ENCODE measurements around the gene MAVS. TPM values are rescaled to one million over a fixed set of nuclear protein-coding genes. Genes with fewer than 3 reads are reported as not detected.

The MAVS gene
- total RNA-seq, 1 donor from 2014 or later = 38.3 TPM

- Mint-ChIP-seq H3K27ac (no peak overlapping the region), H3K4me1 (peaks cover 16% of the 10 kb centered on the region), H3K9me3 (no peaks in the 10 kb centered on the region), H3K4me3 (no peak overlapping the region), H3K27me3 (ENCODE audit: low read depth) (no peaks in the 10 kb centered on the region), H3K36me3 (peaks cover 13% of the 10 kb centered on the region)
- no peak for DNase-seq (ENCODE audit: low spot score in 2 of 2, unreplicated experiment in 2 of 2)
- TF ChIP-seq CTCF (IDR thresholded peaks at IDR 0.05; ENCODE audit: unreplicated experiment) = no peak
These were observed 39.1 kb downstream of the MAVS start for GRCh38 chr20:3885715-3886114.

- TF ChIP-seq CTCF (IDR thresholded peaks at IDR 0.05; ENCODE audit: unreplicated experiment) = no peak
- Mint-ChIP-seq H3K27ac (peak overlapping the region; percentile 92), H3K4me3 (peak overlapping the region; percentile 94), H3K36me3 (peaks cover 5% of the 10 kb centered on the region), H3K4me1 (peaks cover 37% of the 10 kb centered on the region), H3K27me3 (ENCODE audit: low read depth) (no peaks in the 10 kb centered on the region), H3K9me3 (no peaks in the 10 kb centered on the region)
- DNase-seq (ENCODE audit: low spot score in 2 of 2, unreplicated experiment in 2 of 2) = no peak
These were observed 41.4 kb downstream of the MAVS start for GRCh38 chr20:3887876-3888620.

- Mint-ChIP-seq H3K27me3 (ENCODE audit: low read depth) (no peaks in the 10 kb centered on the region), H3K36me3 (peaks cover 8% of the 10 kb centered on the region), H3K4me3 (peak within 1 kb of the TSS; percentile 94), H3K9me3 (no peaks in the 10 kb centered on the region), H3K4me1 (peaks cover 43% of the 10 kb centered on the region), H3K27ac (peak within 1 kb of the TSS; percentile 93)
- peak; percentile 97 to 98 for DNase-seq (ENCODE audit: low spot score in 2 of 2, unreplicated experiment in 2 of 2)
- no peak for TF ChIP-seq CTCF (IDR thresholded peaks at IDR 0.05; ENCODE audit: unreplicated experiment)
These were observed 42.2 kb downstream of the MAVS start, which contains the start of gene PANK2 for GRCh38 chr20:3888622-3889488. PANK2 (plus strand) TSS chr20:3889387.

- no peak for TF ChIP-seq CTCF (IDR thresholded peaks at IDR 0.05; ENCODE audit: unreplicated experiment)
- Mint-ChIP-seq H3K4me1 (peaks cover 44% of the 10 kb centered on the region), H3K27me3 (ENCODE audit: low read depth) (no peaks in the 10 kb centered on the region), H3K36me3 (peaks cover 9% of the 10 kb centered on the region), H3K9me3 (no peaks in the 10 kb centered on the region), H3K27ac (peak overlapping the region; percentile 93), H3K4me3 (peak overlapping the region; percentile 94)
- peak; percentile 26 to 54 for DNase-seq (ENCODE audit: low spot score in 2 of 2, unreplicated experiment in 2 of 2)
These were observed 43.1 kb downstream of the MAVS start for GRCh38 chr20:3889489-3890397.

DNA sequence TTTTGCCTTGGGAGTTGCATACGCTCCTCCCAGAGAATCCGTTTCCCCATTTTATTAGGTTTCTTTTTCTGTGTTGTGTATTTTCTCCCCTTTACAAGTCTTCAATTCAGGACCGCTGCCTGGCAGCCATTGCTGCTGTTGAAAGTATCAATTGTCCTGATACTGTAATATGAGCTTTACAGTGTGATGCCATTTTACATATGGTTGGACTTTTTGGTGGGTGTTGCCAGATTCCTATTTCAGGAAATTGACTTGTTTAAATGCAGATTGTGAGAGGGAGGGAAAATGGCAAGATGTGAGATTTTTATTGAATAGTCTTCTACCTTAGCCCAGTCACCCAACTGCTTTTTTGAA lies 43.7 kb downstream of the MAVS start:
- Mint-ChIP-seq H3K4me1 (peaks cover 44% of the 10 kb centered on the region), H3K27me3 (ENCODE audit: low read depth) (no peaks in the 10 kb centered on the region), H3K4me3 (peak overlapping the region; percentile 93)

More for the DNA sequence above, 43.7 kb downstream of the MAVS start:
- TF ChIP-seq CTCF (IDR thresholded peaks at IDR 0.05; ENCODE audit: unreplicated experiment) = no peak
- DNase-seq (ENCODE audit: low spot score in 2 of 2, unreplicated experiment in 2 of 2) = no peak
- Mint-ChIP-seq H3K9me3 (no peaks in the 10 kb centered on the region), H3K27ac (peak overlapping the region; percentile 93), H3K36me3 (peaks cover 11% of the 10 kb centered on the region)
